ENCODE results near the gene VASP.

The VASP gene

GRCh38 chr19:45515807-45516401 is 8.6 kb downstream of the VASP start:
- Histone ChIP-seq H3K9me3 (no peaks in the 10 kb centered on the region), H3K27ac (peak overlapping the region; percentile 100), H3K36me3 (peaks cover 76% of the 10 kb centered on the region), H3K4me1 (ENCODE audit: control insufficient read depth in 1 of 2, insufficient read depth in 1 of 2, low read depth in 1 of 2, low read length in 1 of 2) (peaks cover 89 to 90% of the 10 kb centered on the region in 2 experiments), H3K27me3 (no peaks in the 10 kb centered on the region), H3K4me3 (ENCODE audit: low read depth in 1 of 2, low read length in 1 of 2) (peak overlapping the region; percentile 71 to 98)
- no peak for TF ChIP-seq CTCF (IDR thresholded peaks at IDR 0.05)

- Histone ChIP-seq H3K4me1 (ENCODE audit: control insufficient read depth in 1 of 2, insufficient read depth in 1 of 2, low read depth in 1 of 2, low read length in 1 of 2) (peaks cover 82 to 89% of the 10 kb centered on the region in 2 experiments), H3K27ac (peak overlapping the region; percentile 100), H3K36me3 (peaks cover 80% of the 10 kb centered on the region), H3K9me3 (no peaks in the 10 kb centered on the region), H3K27me3 (no peaks in the 10 kb centered on the region), H3K4me3 (ENCODE audit: low read depth in 1 of 2, low read length in 1 of 2) (peak overlapping the region in 1 of 2 experiments; percentile 98)
- no peak for TF ChIP-seq CTCF (IDR thresholded peaks at IDR 0.05)
Measured at GRCh38 chr19:45517238-45517637, 10.0 kb downstream of the VASP start.

- H3K27me3 ChIP-seq = no peaks in the 10 kb centered on the region
- H3K36me3 ChIP-seq = peaks cover 86% of the 10 kb centered on the region
- no peak overlapping the region for H3K4me3 ChIP-seq (ENCODE audit: low read depth in 1 of 2, low read length in 1 of 2)
- H3K4me1 ChIP-seq (ENCODE audit: control insufficient read depth in 1 of 2, insufficient read depth in 1 of 2, low read depth in 1 of 2, low read length in 1 of 2) = peaks cover 81 to 89% of the 10 kb centered on the region in 2 experiments
- no peak for TF ChIP-seq CTCF (IDR thresholded peaks at IDR 0.05)
- H3K27ac ChIP-seq = peak overlapping the region; percentile 100
- no peaks in the 10 kb centered on the region for H3K9me3 ChIP-seq
Measured at GRCh38 chr19:45517641-45518468, 10.6 kb downstream of the VASP start.

GRCh38 chr19:45518469-45518826 is 11.2 kb downstream of the VASP start:
- Histone ChIP-seq H3K27me3 (no peaks in the 10 kb centered on the region), H3K36me3 (peaks cover 91% of the 10 kb centered on the region)

More at GRCh38 chr19:45518469-45518826, 11.2 kb downstream of the VASP start:
- TF ChIP-seq CTCF (IDR thresholded peaks at IDR 0.05) = no peak
- Histone ChIP-seq H3K4me3 (ENCODE audit: low read depth in 1 of 2, low read length in 1 of 2) (no peak overlapping the region), H3K9me3 (no peaks in the 10 kb centered on the region), H3K27ac (peak overlapping the region; percentile 100), H3K4me1 (ENCODE audit: control insufficient read depth in 1 of 2, insufficient read depth in 1 of 2, low read depth in 1 of 2, low read length in 1 of 2) (peaks cover 81 to 89% of the 10 kb centered on the region in 2 experiments)
